Glomerular visceral epithelial cell (primary cell): ENCODE data around the gene PADI3.

Experiments used
- DNase-seq: peaks from one replicate; pipeline ENCODE4 v3.0.0-alpha.2; 2016; ENCODE audit errors: extremely low spot score

PADI3 gene

GRCh38 chr1:17329610-17330009, 80.7 kb downstream of the PADI3 start:
- no peak for DNase-seq

- no peak for DNase-seq
Observed at GRCh38 chr1:17330856-17331255, 82.0 kb downstream of the PADI3 start.

- DNase-seq = no peak
Observed at GRCh38 chr1:17333081-17333480, 84.2 kb downstream of the PADI3 start.
